ENCODE measurements around the gene CD33. TPM values are rescaled to one million over a fixed set of nuclear protein-coding genes. Genes with fewer than 3 reads are reported as not detected.
"Not testable (repeated sequence)": the region's sequence is repeated elsewhere in the genome, so short reads cannot be mapped to it uniquely, and the experiment has no call there.

Gene CD33
- total and polyA plus RNA-seq, 3 experiments from 2014 or later, result 0.47 to 0.70 TPM; not detected in 1

DNA sequence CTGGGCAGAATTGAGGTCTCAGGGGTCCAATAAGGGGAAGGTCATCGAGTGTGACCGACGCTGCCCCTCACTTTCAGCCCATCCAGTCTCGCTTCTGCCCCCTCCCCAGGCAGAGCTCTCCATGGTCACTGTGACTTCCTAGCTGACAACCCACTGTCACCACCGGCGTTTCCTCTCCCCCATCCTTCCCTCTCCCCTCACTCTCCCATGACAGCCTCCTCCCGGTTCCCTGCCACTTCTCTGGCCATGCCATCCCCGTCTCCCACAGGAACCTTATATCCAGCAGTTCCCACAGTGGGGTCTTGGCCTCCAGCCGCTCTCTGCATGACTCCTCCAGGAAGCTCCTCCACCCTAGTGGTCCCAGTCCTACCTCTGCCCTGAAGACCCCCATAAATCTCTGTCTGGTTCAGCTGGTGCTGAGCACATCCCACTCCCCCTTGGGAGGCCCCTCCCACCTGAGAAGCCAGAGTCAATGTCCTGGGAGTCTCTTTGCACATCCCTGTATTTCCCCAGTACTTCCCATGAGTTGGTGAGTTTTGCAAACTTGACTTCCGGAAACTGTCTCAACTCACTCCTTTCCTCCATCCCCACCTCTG is 24.7 kb upstream of the CD33 start:
- no peaks in the 10 kb centered on the region for H3K36me3 Mint-ChIP-seq
- H3K27me3 Mint-ChIP-seq, result peaks cover 8 to 37% of the 10 kb centered on the region in 2 donors
- no peaks in the 10 kb centered on the region for H3K36me3 ChIP-seq (ENCODE audit: insufficient read depth, low read length)
- H3K4me3 ChIP-seq (ENCODE audit: low read length), result no peak overlapping the region
- H3K4me1 ChIP-seq (ENCODE audit: insufficient read depth, low read length), result no peaks in the 10 kb centered on the region
- CTCF ChIA-PET, result no interaction called here
- POLR2A ChIA-PET, result no interaction called here
- no peak overlapping the region for H3K27ac ChIP-seq (ENCODE audit: low read depth, low read length)
- H3K4me1 Mint-ChIP-seq, result peaks cover 0 to under 1% (median 0%) of the 10 kb centered on the region in 3 donors
- H3K4me3 Mint-ChIP-seq, result no peak overlapping the region
- DNase-seq, result no peak
- no peaks in the 10 kb centered on the region for H3K9me3 ChIP-seq (ENCODE audit: low read length)
- peaks cover 5% of the 10 kb centered on the region for H3K27me3 ChIP-seq (ENCODE audit: insufficient read depth, low read length, poor library complexity, severe bottlenecking)
- H3K9me3 Mint-ChIP-seq, result no peaks in the 10 kb centered on the region
- H3K27ac Mint-ChIP-seq, result no peak overlapping the region

DNA sequence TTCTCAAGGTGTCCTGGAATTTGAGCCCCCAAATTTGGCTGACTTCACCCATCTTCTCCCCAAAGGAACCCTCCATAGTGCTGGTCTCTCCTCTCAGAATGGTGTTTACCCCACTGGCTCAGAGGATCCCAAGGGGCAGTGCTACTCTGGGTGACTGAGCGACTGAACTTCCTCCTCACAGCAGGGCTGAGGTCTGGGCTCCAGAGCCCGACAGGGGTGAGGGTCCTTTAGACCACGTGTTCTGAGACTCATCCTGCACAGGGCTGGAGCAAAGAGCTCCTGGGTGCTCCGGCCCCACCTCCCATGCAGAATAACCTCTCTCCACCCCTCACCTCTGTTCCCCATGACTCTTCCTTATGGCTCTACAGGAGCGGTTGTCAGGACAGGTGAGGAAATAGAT is 23.2 kb upstream of the CD33 start:
- CTCF ChIA-PET, result no interaction called here
- Histone ChIP-seq H3K27me3 (ENCODE audit: insufficient read depth, low read length, poor library complexity, severe bottlenecking) (peaks cover 5% of the 10 kb centered on the region), H3K27ac (ENCODE audit: low read depth, low read length) (no peak overlapping the region), H3K9me3 (ENCODE audit: low read length) (no peaks in the 10 kb centered on the region), H3K36me3 (ENCODE audit: insufficient read depth, low read length) (no peaks in the 10 kb centered on the region), H3K4me3 (ENCODE audit: low read length) (no peak overlapping the region), H3K4me1 (ENCODE audit: insufficient read depth, low read length) (no peaks in the 10 kb centered on the region)
- H3K27me3 Mint-ChIP-seq, result peaks cover 8 to 38% of the 10 kb centered on the region in 2 donors
- DNase-seq, result no peak
- H3K4me3 Mint-ChIP-seq, result no peak overlapping the region
- H3K4me1 Mint-ChIP-seq, result no peaks in the 10 kb centered on the region
- no peak overlapping the region for H3K27ac Mint-ChIP-seq
- no peaks in the 10 kb centered on the region for H3K9me3 Mint-ChIP-seq
- POLR2A ChIA-PET, result no interaction called here
- H3K36me3 Mint-ChIP-seq, result no peaks in the 10 kb centered on the region

DNA sequence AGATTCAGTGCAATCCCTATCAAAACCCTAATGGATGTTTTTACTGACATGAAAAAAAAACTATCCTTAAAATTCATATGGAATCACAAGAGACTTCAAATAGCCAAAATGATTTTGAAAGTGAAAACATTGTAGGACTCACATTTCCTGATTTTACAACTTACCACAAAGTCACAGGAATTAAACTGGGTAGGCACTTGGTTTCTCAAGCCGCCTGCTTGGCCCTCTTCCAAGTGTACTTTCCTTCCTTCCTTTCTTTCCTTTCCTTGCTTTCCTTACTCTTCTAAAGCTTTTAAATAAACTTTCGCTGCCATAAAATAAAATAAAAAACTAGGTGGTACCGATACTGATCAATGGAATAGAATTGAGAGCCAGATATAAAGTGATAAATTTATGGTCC is 21.0 kb upstream of the CD33 start:
- ChIA-PET CTCF (no interaction called here), POLR2A (no interaction called here)
- H3K4me3 Mint-ChIP-seq, result no peak overlapping the region
- H3K4me1 Mint-ChIP-seq, result no peaks in the 10 kb centered on the region
- no peaks in the 10 kb centered on the region for H3K36me3 Mint-ChIP-seq
- peaks cover 5% of the 10 kb centered on the region for H3K27me3 ChIP-seq (ENCODE audit: insufficient read depth, low read length, poor library complexity, severe bottlenecking)
- no peaks in the 10 kb centered on the region for H3K9me3 ChIP-seq (ENCODE audit: low read length)
- H3K9me3 Mint-ChIP-seq, result no peaks in the 10 kb centered on the region
- peaks cover 15 to 44% of the 10 kb centered on the region in 2 donors for H3K27me3 Mint-ChIP-seq
- no peak overlapping the region for H3K27ac ChIP-seq (ENCODE audit: low read depth, low read length)
- H3K4me3 ChIP-seq (ENCODE audit: low read length), result no peak overlapping the region
- no peak overlapping the region for H3K27ac Mint-ChIP-seq
- no peak for DNase-seq
- no peaks in the 10 kb centered on the region for H3K36me3 ChIP-seq (ENCODE audit: insufficient read depth, low read length)
- no peaks in the 10 kb centered on the region for H3K4me1 ChIP-seq (ENCODE audit: insufficient read depth, low read length)

DNA sequence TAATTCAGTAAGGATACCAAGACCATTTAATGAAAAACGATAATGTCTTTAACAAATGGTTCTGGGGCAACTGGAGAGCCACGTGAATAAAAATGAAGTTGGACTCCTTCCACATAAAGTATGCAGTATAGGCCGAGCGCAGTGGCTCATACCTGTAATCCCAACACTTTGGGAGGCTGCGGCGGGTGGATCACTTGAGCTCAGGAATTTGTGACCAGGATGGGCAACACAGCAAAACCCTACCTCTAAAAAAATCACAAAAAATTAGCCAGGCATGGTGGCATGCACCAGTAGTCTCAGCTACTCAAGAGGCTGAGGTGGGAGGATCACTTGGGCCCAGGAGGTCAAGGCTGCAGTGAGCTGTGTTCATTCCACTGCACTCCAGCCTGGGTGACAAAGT is 20.6 kb upstream of the CD33 start:
- Histone ChIP-seq H3K36me3 (ENCODE audit: insufficient read depth, low read length) (no peaks in the 10 kb centered on the region), H3K4me1 (ENCODE audit: insufficient read depth, low read length) (no peaks in the 10 kb centered on the region), H3K27me3 (ENCODE audit: insufficient read depth, low read length, poor library complexity, severe bottlenecking) (peaks cover 5% of the 10 kb centered on the region), H3K4me3 (ENCODE audit: low read length) (no peak overlapping the region), H3K9me3 (ENCODE audit: low read length) (no peaks in the 10 kb centered on the region), H3K27ac (ENCODE audit: low read depth, low read length) (no peak overlapping the region)
- H3K4me1 Mint-ChIP-seq, result no peaks in the 10 kb centered on the region
- no peak overlapping the region for H3K27ac Mint-ChIP-seq
- no peaks in the 10 kb centered on the region for H3K36me3 Mint-ChIP-seq
- ChIA-PET POLR2A (no interaction called here), CTCF (no interaction called here)
- H3K27me3 Mint-ChIP-seq, result peaks cover 15 to 47% of the 10 kb centered on the region in 2 donors
- no peak overlapping the region for H3K4me3 Mint-ChIP-seq
- no peak for DNase-seq
- no peaks in the 10 kb centered on the region for H3K9me3 Mint-ChIP-seq

DNA sequence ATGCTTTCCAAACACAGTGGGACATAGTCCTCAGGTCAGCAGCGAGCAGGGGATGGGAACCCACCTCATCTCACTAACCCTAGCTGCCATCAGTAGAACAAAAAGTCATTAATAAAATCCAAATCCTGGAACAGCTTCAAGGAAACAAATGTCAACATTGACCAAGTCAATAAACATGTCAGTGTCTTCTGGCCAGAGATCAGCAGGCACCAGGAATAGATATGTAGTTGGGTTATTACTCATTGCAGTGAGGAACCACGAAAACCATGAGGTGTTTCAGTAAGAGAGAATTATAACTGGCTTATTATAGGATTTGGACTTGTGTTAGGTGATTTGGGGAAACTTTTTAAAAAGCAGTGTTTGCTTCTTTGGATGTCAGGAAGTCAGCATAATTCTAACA is 17.1 kb upstream of the CD33 start:
- peaks cover 9 to 40% of the 10 kb centered on the region in 2 donors for H3K27me3 Mint-ChIP-seq
- no peaks in the 10 kb centered on the region for H3K4me1 Mint-ChIP-seq
- CTCF ChIA-PET, result no interaction called here

DNA sequence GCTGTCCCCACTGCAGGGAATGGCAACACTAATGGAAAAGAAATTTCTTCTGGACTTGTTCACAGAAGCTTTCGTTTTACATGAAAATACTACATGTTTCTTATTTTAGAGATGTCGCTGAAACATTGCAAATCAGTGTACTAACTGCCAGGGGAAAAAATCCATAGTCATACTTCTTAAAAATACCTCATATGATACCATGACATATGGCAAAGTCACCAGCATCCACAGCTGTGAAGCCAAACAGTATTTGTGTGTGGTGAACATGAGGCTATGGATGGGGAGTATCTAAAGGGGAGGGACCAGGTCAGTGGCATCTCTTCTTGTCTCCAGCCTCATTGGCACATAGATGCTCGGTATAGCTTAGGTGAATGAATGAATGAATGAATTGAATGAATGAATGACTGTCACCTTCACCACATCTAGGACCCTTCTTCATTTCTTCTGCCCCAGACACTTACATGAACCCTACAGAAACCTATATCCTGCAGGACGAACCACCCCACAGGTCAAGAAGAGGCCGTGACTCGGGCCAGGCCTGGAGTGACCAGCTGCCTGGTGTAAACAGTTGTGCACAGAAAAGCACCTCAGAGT is 14.6 kb upstream of the CD33 start:
- no peaks in the 10 kb centered on the region for H3K27me3 ChIP-seq (ENCODE audit: insufficient read depth, low read length, poor library complexity, severe bottlenecking)
- Mint-ChIP-seq H3K36me3 (no peaks in the 10 kb centered on the region), H3K27me3 (peaks cover 9 to 38% of the 10 kb centered on the region in 2 donors), H3K4me3 (peak overlapping the region in 1 of 7 donors; percentile 32), H3K4me1 (no peaks in the 10 kb centered on the region), H3K9me3 (no peaks in the 10 kb centered on the region), H3K27ac (no peak overlapping the region)
- H3K4me1 ChIP-seq (ENCODE audit: insufficient read depth, low read length), result no peaks in the 10 kb centered on the region
- no peak overlapping the region for H3K27ac ChIP-seq (ENCODE audit: low read depth, low read length)
- no peak overlapping the region for H3K4me3 ChIP-seq (ENCODE audit: low read length)
- ChIA-PET CTCF (no interaction called here), POLR2A (no interaction called here)
- H3K36me3 ChIP-seq (ENCODE audit: insufficient read depth, low read length), result no peaks in the 10 kb centered on the region
- no peak for DNase-seq
- H3K9me3 ChIP-seq (ENCODE audit: low read length), result no peaks in the 10 kb centered on the region

More for the DNA sequence above, 17.1 kb upstream of the CD33 start:
- Mint-ChIP-seq H3K4me3 (no peak overlapping the region), H3K27ac (no peak overlapping the region), H3K36me3 (no peaks in the 10 kb centered on the region), H3K9me3 (no peaks in the 10 kb centered on the region)
- H3K4me1 ChIP-seq (ENCODE audit: insufficient read depth, low read length), result no peaks in the 10 kb centered on the region
- no peaks in the 10 kb centered on the region for H3K27me3 ChIP-seq (ENCODE audit: insufficient read depth, low read length, poor library complexity, severe bottlenecking)
- no peak for DNase-seq
- POLR2A ChIA-PET, result no interaction called here
- H3K4me3 ChIP-seq (ENCODE audit: low read length), result no peak overlapping the region
- H3K9me3 ChIP-seq (ENCODE audit: low read length), result no peaks in the 10 kb centered on the region
- no peaks in the 10 kb centered on the region for H3K36me3 ChIP-seq (ENCODE audit: insufficient read depth, low read length)
- no peak overlapping the region for H3K27ac ChIP-seq (ENCODE audit: low read depth, low read length)

DNA sequence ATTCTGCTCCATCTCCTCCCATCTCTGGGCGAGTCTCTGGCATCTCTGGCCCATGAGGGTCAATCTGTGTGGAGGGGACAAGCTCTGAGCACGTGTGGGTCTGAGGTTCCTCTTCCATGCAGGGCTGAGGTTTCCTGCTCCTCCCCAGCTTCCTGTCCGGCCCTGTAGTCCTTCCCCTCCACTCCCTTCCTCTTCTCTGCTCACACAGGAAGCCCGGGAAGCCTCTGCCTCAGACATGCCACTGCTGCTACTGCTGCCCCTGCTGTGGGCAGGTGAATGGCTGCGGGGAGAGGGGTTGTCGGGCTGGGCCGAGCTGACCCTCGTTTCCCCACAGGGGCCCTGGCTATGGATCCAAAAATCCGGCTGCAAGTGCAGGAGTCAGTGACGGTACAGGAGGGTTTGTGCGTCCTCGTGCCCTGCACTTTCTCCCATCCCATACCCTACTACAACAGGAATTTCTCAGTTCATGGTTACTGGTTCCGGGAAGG is 14.0 kb upstream of the CD33 start:
- H3K36me3 ChIP-seq (ENCODE audit: insufficient read depth, low read length); H3K27ac ChIP-seq (ENCODE audit: low read depth, low read length); CTCF ChIA-PET; H3K9me3 Mint-ChIP-seq; H3K36me3 Mint-ChIP-seq; H3K4me3 Mint-ChIP-seq; H3K4me1 ChIP-seq (ENCODE audit: insufficient read depth, low read length); POLR2A ChIA-PET; H3K4me3 ChIP-seq (ENCODE audit: low read length); H3K4me1 Mint-ChIP-seq; DNase-seq; H3K27me3 ChIP-seq (ENCODE audit: insufficient read depth, low read length, poor library complexity, severe bottlenecking); H3K9me3 ChIP-seq (ENCODE audit: low read length); H3K27ac Mint-ChIP-seq: not testable (repeated sequence)
- peaks cover 9 to 36% of the 10 kb centered on the region in 2 donors for H3K27me3 Mint-ChIP-seq

DNA sequence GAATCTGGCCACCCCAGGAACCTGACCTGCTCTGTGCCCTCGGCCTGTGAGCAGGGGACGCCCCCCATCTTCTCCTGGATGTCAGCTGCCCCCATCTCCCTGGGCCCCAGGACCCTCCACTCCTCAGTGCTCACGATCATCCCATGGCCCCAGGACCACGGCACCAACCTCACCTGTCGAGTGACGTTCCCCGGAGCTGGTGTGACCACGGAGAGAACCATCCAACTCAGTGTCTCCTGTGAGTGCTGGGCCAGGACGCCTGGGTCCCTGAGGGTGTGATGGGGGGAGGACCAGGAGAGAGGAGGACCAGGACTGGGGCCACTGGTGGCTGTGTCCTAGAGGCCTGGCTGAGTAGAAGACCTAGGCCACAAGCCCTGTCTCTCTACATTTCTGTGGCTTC is 13.0 kb upstream of the CD33 start:
- Histone ChIP-seq H3K27me3 (ENCODE audit: insufficient read depth, low read length, poor library complexity, severe bottlenecking) (no peaks in the 10 kb centered on the region), H3K36me3 (ENCODE audit: insufficient read depth, low read length) (no peaks in the 10 kb centered on the region), H3K4me1 (ENCODE audit: insufficient read depth, low read length) (no peaks in the 10 kb centered on the region), H3K27ac (ENCODE audit: low read depth, low read length) (no peak overlapping the region), H3K9me3 (ENCODE audit: low read length) (no peaks in the 10 kb centered on the region), H3K4me3 (ENCODE audit: low read length) (no peak overlapping the region)
- Mint-ChIP-seq H3K9me3 (no peaks in the 10 kb centered on the region), H3K36me3 (no peaks in the 10 kb centered on the region), H3K4me3 (no peak overlapping the region), H3K27ac (no peak overlapping the region), H3K27me3 (peaks cover 9 to 39% of the 10 kb centered on the region in 2 donors), H3K4me1 (no peaks in the 10 kb centered on the region)
- CTCF ChIA-PET, result no interaction called here
- no peak for DNase-seq
- POLR2A ChIA-PET, result no interaction called here
